K562 (cell line): Measurements from ENCODE around the gene ZNF835.

Source experiments
- ASH1L ChIP-seq: fragments of 450-650 bp; IDR thresholded peaks from 2 replicates; pipeline ENCODE4 v1.6.1; 2018; ENCODE audit warnings: borderline replicate concordance, mild to moderate bottlenecking, low read depth; ENCODE audit not compliant: partially characterized antibody
- ETV5 ChIP-seq: sonication (generic); formaldehyde crosslinking; IDR thresholded peaks from 2 replicates; pipeline ENCODE4 v1.4.0; 2020; ENCODE audit warnings: low read depth, mild to moderate bottlenecking, missing genetic modification reagents
- FOSL1 ChIP-seq: fragments of 200-800 bp; sonication (Bioruptor generic); conservative IDR thresholded peaks from 2 replicates; pipeline ENCODE4 v1.6.1; 2016; ENCODE audit warnings: missing genetic modification characterization, missing compliant biosample characterization
- HCFC1 ChIP-seq: IDR thresholded peaks from 2 replicates; pipeline ENCODE4 v1.6.1; 2012; ENCODE audit warnings: low read depth, low read length, improper control_type of control experiment
- NRF1 ChIP-seq, 2 experiments: fragments of 450-650 bp; IDR thresholded peaks in 1 of 2; conservative IDR thresholded peaks in 1 of 2; 2 replicates each; pipeline ENCODE4 v1.6.1; 2014; ENCODE audit warnings: mild to moderate bottlenecking in 2 of 2
- SREBF1 ChIP-seq: fragments of 150-350 bp; IDR thresholded peaks from 2 replicates; pipeline ENCODE4 v1.6.1; 2014; ENCODE audit warnings: antibody characterized with exemption, low read depth, low read length, borderline replicate concordance
- ZFP30 ChIP-seq: fragments of 250-450 bp; sonication (Bioruptor Pico); IDR thresholded peaks from 2 replicates; pipeline ENCODE4 v1.8.0; 2022; ENCODE audit warnings: moderate library complexity, mild to moderate bottlenecking, inconsistent platforms, borderline replicate concordance

GRCh38 chr19:56664511-56664910 is 7.0 kb downstream of the ZNF835 start:
- no peak for TF ChIP-seq SREBF1
- TF ChIP-seq FOSL1 (tag), result no peak
- TF ChIP-seq NRF1 (conservative IDR thresholded peaks at IDR 0.05 in 1 of 2, IDR thresholded peaks at IDR 0.05 in 1 of 2), result no peak
- no peak for TF ChIP-seq ETV5 (CRISPR knock-in tag)
- no peak for TF ChIP-seq ZFP30 (CRISPR knock-in tag)
- TF ChIP-seq ASH1L, result no peak
- no peak for TF ChIP-seq HCFC1
